ENCODE measurements around the gene GPR62.

DNA sequence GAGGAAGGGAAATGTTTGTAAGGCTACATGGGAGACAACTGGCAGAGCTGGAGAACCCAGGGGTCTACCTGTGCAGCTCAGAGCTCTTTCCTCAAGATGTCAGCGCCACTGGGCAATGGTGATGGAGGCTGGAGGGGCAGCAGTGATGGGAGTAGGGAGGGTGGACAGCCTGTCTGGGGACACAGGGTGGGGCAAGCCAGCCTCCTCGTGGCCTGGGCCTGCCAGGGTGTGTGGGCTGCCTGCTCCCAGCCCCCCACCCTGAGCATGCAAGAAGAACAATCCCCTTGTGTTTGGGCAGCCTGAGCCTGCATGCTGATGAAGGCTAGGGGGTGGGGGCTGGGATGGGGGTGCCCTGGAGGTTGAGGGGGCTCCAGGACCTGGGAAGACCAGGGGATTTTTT lies 10.8 kb downstream of the GPR62 start:
- TF ChIP-seq POLR2A (IDR thresholded peaks at IDR 0.05; ENCODE audit: low read length) (no peak), GATA1 (IDR thresholded peaks at IDR 0.05; ENCODE audit: low read depth, low read length) (no peak)
